ENCODE measurements around the gene TMEM43.
"Not testable (repeated sequence)": the region's sequence is repeated elsewhere in the genome, so short reads cannot be mapped to it uniquely, and the experiment has no call there.

DNA sequence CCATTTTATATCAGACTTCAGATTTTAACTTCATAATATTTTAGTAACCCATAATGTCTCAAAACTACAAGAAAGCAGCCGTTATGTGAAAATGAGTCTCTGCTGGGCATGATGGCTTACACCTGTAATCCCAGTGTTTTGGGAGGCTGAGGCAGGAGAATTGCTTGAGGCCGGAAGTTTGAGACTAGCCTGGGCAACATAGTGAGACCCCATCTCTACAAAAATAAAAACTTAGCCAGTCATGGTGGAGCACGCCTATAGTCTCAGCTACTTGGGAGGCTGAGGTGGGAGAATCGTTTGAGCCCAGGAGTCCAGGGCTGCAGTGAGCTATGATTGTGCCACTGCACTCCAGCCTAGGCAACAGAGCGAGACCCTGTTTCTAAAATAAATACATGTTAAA, 15.0 kb upstream of the TMEM43 start:
- TF ChIP-seq EZH2 (IDR thresholded peaks at IDR 0.05; ENCODE audit: borderline replicate concordance, low read depth, low read length, severe bottlenecking): not testable (repeated sequence)
- TF ChIP-seq, protein P1, sequence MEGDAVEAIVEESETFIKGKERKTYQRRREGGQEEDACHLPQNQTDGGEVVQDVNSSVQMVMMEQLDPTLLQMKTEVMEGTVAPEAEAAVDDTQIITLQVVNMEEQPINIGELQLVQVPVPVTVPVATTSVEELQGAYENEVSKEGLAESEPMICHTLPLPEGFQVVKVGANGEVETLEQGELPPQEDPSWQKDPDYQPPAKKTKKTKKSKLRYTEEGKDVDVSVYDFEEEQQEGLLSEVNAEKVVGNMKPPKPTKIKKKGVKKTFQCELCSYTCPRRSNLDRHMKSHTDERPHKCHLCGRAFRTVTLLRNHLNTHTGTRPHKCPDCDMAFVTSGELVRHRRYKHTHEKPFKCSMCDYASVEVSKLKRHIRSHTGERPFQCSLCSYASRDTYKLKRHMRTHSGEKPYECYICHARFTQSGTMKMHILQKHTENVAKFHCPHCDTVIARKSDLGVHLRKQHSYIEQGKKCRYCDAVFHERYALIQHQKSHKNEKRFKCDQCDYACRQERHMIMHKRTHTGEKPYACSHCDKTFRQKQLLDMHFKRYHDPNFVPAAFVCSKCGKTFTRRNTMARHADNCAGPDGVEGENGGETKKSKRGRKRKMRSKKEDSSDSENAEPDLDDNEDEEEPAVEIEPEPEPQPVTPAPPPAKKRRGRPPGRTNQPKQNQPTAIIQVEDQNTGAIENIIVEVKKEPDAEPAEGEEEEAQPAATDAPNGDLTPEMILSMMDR (IDR thresholded peaks at IDR 0.05; ENCODE audit: borderline replicate concordance, extremely low read depth, low read length, poor library complexity, severe bottlenecking): not testable (repeated sequence)
